SK-N-MC (cell line): ENCODE measurements around the gene DNAJC9.

Source experiments
- EZH2 ChIP-seq: fragments of 200-600 bp; sonication (generic); IDR thresholded peaks from one replicate; pipeline ENCODE4 v1.6.1; 2017; ENCODE audit warnings: antibody characterized with exemption
- POLR2AphosphoS5 ChIP-seq: IDR thresholded peaks from 2 replicates; pipeline ENCODE4 v1.6.1; 2012; ENCODE audit warnings: mild to moderate bottlenecking, low read depth, low read length, borderline replicate concordance

DNA sequence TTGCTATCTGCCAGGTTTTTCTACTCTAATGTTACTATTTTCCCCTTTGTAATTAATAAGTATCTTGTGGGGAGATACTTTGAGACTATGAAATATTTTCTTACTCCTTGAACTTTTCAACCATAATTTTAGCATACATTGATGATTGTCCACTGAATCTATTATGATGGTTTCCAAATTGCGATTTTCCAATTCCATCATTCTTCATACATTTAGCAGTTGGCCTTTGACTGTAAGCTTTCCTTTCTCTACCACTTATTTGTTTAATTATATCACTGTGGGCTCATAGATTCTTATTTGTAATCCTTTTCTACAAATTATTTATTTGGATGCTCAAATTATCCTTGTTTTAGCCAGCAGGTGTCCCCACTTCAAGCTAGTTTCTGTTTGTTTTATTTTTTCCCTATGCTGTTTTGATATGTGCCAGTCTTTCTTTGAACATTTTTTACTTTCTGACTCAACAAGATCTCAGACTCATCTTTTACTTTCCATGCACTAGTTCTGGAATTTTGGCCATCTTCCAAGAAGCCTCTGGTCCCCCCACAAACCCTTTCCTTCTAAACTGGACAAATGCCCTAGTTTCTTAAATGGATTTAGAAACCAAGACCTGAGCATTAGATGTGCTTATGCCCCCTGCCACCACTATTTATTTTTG lies 16.8 kb upstream of the DNAJC9 start:
- TF ChIP-seq POLR2AphosphoS5 (no peak), EZH2 (no peak)
